ENCODE results near the gene DYNLT2B.

- no peak for TF ChIP-seq EP300 (IDR thresholded peaks at IDR 0.05)
- TF ChIP-seq CTCF (IDR thresholded peaks at IDR 0.05), result no peak
- TF ChIP-seq POLR2AphosphoS5 (IDR thresholded peaks at IDR 0.05), result no peak
These were observed 38.5 kb upstream of the DYNLT2B start for GRCh38 chr3:196356556-196356955.

All from stomach (tissue), 4 donors.